HepG2 (cell line): ENCODE results near the gene GCNT3. TPM values are rescaled to one million over a fixed set of nuclear protein-coding genes. Genes with fewer than 3 reads are reported as not detected.

ENCODE experiments used
- ASH2L ChIP-seq: fragments of 300-600, 200-600 bp; sonication (generic); IDR thresholded peaks from 2 replicates; pipeline ENCODE4 v1.7.0; 2017; ENCODE audit warnings: low read depth, mild to moderate bottlenecking, moderate library complexity, mixed read lengths, low read length; ENCODE audit not compliant: insufficient read length
- BCLAF1 ChIP-seq: fragments of 450-650 bp; IDR thresholded peaks from 2 replicates; pipeline ENCODE4 v1.6.1; 2017; ENCODE audit warnings: mild to moderate bottlenecking
- E2F2 ChIP-seq: sonication (generic); formaldehyde crosslinking; IDR thresholded peaks from 2 replicates; pipeline ENCODE4 v1.4.0; 2020; ENCODE audit warnings: missing genetic modification reagents, borderline replicate concordance
- ELF1 ChIP-seq: sonication (generic); formaldehyde crosslinking; IDR thresholded peaks from 2 replicates; pipeline ENCODE4 v1.4.0; 2020; ENCODE audit warnings: missing genetic modification reagents
- EP300 ChIP-seq, 3 experiments: sonication (generic) in 1 of 3; formaldehyde crosslinking in 1 of 3; IDR thresholded peaks; 2 replicates each; pipeline versions ENCODE4 v1.5.1 to v1.6.1; 2011 to 2020; ENCODE audit warnings: low read depth in 2 of 3, low read length in 2 of 3, borderline replicate concordance in 1 of 3, improper control_type of control experiment in 1 of 3, mild to moderate bottlenecking in 1 of 3, missing genetic modification reagents in 1 of 3, moderate library complexity in 1 of 3
- EZH2 ChIP-seq: conservative IDR thresholded peaks from 2 replicates; pipeline ENCODE4 v1.6.1; 2012; ENCODE audit warnings: mild to moderate bottlenecking, low read depth, low read length, moderate library complexity
- FOXP1 ChIP-seq, 2 experiments: fragments of 450-650 bp in 1 of 2; IDR thresholded peaks; 2 replicates each; pipeline ENCODE4 v1.6.1; 2017 to 2018; ENCODE audit warnings: antibody characterized with exemption in 1 of 2
- GFI1 ChIP-seq: sonication (generic); formaldehyde crosslinking; IDR thresholded peaks from 2 replicates; pipeline ENCODE4 v1.5.0; 2020; ENCODE audit warnings: missing genetic modification reagents, mild to moderate bottlenecking, borderline replicate concordance
- MTA3 ChIP-seq: sonication (generic); formaldehyde crosslinking; IDR thresholded peaks from 2 replicates; pipeline ENCODE4 v1.4.0; 2020; ENCODE audit warnings: missing genetic modification reagents
- NPAS2 ChIP-seq: sonication (generic); formaldehyde crosslinking; IDR thresholded peaks from 2 replicates; pipeline ENCODE4 v1.8.0; 2022; ENCODE audit warnings: mild to moderate bottlenecking, missing genetic modification reagents, borderline replicate concordance
- RFX3 ChIP-seq: IDR thresholded peaks from 2 replicates; pipeline ENCODE4 v1.6.1; 2016; ENCODE audit warnings: missing biosample characterization, missing genetic modification reagents
- SIX1 ChIP-seq: sonication (generic); formaldehyde crosslinking; IDR thresholded peaks from 2 replicates; pipeline ENCODE4 v1.4.0; 2020; ENCODE audit warnings: missing genetic modification reagents, borderline replicate concordance
- SOX6 ChIP-seq, 2 experiments: fragments of 450-650 bp in 1 of 2; sonication (generic) in 1 of 2; formaldehyde crosslinking in 1 of 2; IDR thresholded peaks; 2 replicates each; pipeline versions ENCODE4 v1.4.0 to v1.6.1; 2017 to 2020; ENCODE audit warnings: antibody characterized with exemption in 1 of 2, mild to moderate bottlenecking in 1 of 2, missing genetic modification reagents in 1 of 2
- TCF7 ChIP-seq: sonication (generic); IDR thresholded peaks from 2 replicates; pipeline ENCODE4 v1.6.1; 2016; ENCODE audit warnings: antibody characterized with exemption, low read depth
- ZBTB1 ChIP-seq: sonication (generic); formaldehyde crosslinking; IDR thresholded peaks from 2 replicates; pipeline ENCODE4 v1.4.0; 2020; ENCODE audit warnings: missing genetic modification reagents, borderline replicate concordance
- ZFP62 ChIP-seq: sonication (generic); formaldehyde crosslinking; IDR thresholded peaks from 2 replicates; pipeline ENCODE4 v1.4.0; 2020; ENCODE audit warnings: missing genetic modification reagents
- ZNF230 ChIP-seq: sonication (generic); formaldehyde crosslinking; IDR thresholded peaks from 2 replicates; pipeline ENCODE4 v1.4.0; 2020; ENCODE audit warnings: mild to moderate bottlenecking, missing genetic modification reagents
- ZNF280B ChIP-seq: sonication (generic); formaldehyde crosslinking; IDR thresholded peaks from 2 replicates; pipeline ENCODE4 v1.5.0; 2020; ENCODE audit warnings: missing genetic modification reagents, mild to moderate bottlenecking, borderline replicate concordance
- ZNF441 ChIP-seq: sonication (generic); formaldehyde crosslinking; IDR thresholded peaks from 2 replicates; pipeline ENCODE4 v1.7.0; 2021; ENCODE audit warnings: missing genetic modification reagents, borderline replicate concordance
- ZNF567 ChIP-seq: sonication (generic); formaldehyde crosslinking; IDR thresholded peaks from 2 replicates; pipeline ENCODE4 v1.8.1; 2023; ENCODE audit warnings: mild to moderate bottlenecking, missing genetic modification reagents, borderline replicate concordance
- ZNF784 ChIP-seq: sonication (generic); formaldehyde crosslinking; IDR thresholded peaks from 2 replicates; pipeline ENCODE4 v1.5.1; 2020; ENCODE audit warnings: missing genetic modification reagents, mild to moderate bottlenecking, borderline replicate concordance
- ZSCAN25 ChIP-seq: sonication (generic); formaldehyde crosslinking; IDR thresholded peaks from 2 replicates; pipeline ENCODE4 v1.8.0; 2022; ENCODE audit warnings: mild to moderate bottlenecking, missing genetic modification reagents
- ZSCAN9 ChIP-seq: IDR thresholded peaks from 2 replicates; pipeline ENCODE4 v1.6.1; 2016; ENCODE audit warnings: borderline replicate concordance
- polyA plus RNA-seq, 8 experiments: library from polyadenylated mRNA; depleted of rRNA in 3 of 8; stranded (reverse) in 7 of 8; unstranded in 1 of 8; fragments of >200 nt; fragmentation: Illumina TruSeq in 4 of 8; extraction: Trizol in 4 of 8; gene quantifications; 2 replicates each; pipeline versions ENCODE4 v1.2.1 to v1.2.3, GENCODE V29; 2011 to 2016; ENCODE audit warnings: low read depth in 4 of 8, missing spikeins in 1 of 8, mixed read lengths in 1 of 8; ENCODE audit not compliant: insufficient read depth in 1 of 8
- total RNA-seq, 5 experiments: library from RNA; depleted of rRNA; stranded (reverse); fragments of >200 nt; fragmentation: Illumina TruSeq; extraction: Trizol; gene quantifications; 2 replicates each; pipeline ENCODE4 v1.2.3, GENCODE V29; 2016; ENCODE audit warnings: low read depth in 1 of 5

The GCNT3 gene
- total and polyA plus RNA-seq, 2 of the 13 experiments (the other 11 are each of a cell fraction or from before 2014, with no cell fraction given), result 6.8 to 9.8 TPM

- no peak for TF ChIP-seq FOXP1 (IDR thresholded peaks at IDR 0.05)
- no peak for TF ChIP-seq FOXP1 (CRISPR knock-in tag; IDR thresholded peaks at IDR 0.05)
- no peak for TF ChIP-seq BCLAF1
- no peak for TF ChIP-seq SIX1 (CRISPR knock-in tag)
- TF ChIP-seq ZSCAN25 (CRISPR knock-in tag), result no peak
- no peak for TF ChIP-seq RFX3 (CRISPR knock-in tag)
- TF ChIP-seq MTA3 (CRISPR knock-in tag), result 0 out of 2 replicates have a peak, but pooled peaks have one; percentile 12
- TF ChIP-seq NPAS2 (CRISPR knock-in tag), result no peak
- no peak for TF ChIP-seq E2F2 (CRISPR knock-in tag)
- no peak for TF ChIP-seq TCF7
- TF ChIP-seq GFI1 (CRISPR knock-in tag), result no peak
- peak; percentile 68; the same call in 1 of the 2 replicates for TF ChIP-seq ZNF441 (CRISPR knock-in tag)
- peak; percentile 88 for TF ChIP-seq ZNF280B (CRISPR knock-in tag)
- no peak for TF ChIP-seq ZSCAN9 (CRISPR knock-in tag)
- no peak for TF ChIP-seq EZH2
- peak; percentile 81; the same call in 1 of the 2 replicates for TF ChIP-seq ZNF230 (CRISPR knock-in tag)
- TF ChIP-seq EP300 (IDR thresholded peaks at IDR 0.05; ENCODE audit: low read depth in 2 of 2, low read length in 2 of 2), result no peak
- TF ChIP-seq EP300 (CRISPR knock-in tag; IDR thresholded peaks at IDR 0.05; ENCODE audit: borderline replicate concordance), result 0 out of 2 replicates have a peak, but pooled peaks have one; percentile 26
- no peak for TF ChIP-seq ZNF567 (CRISPR knock-in tag)
- peak; percentile 96 for TF ChIP-seq ELF1 (CRISPR knock-in tag)
- no peak for TF ChIP-seq SOX6 (IDR thresholded peaks at IDR 0.05)
- peak; percentile 54; the same call in 1 of the 2 replicates for TF ChIP-seq SOX6 (CRISPR knock-in tag; IDR thresholded peaks at IDR 0.05)
- TF ChIP-seq ASH2L, result peak; percentile 98
- TF ChIP-seq ZFP62, result no peak
- 0 out of 2 replicates have a peak, but pooled peaks have one; percentile 65 for TF ChIP-seq ZBTB1 (CRISPR knock-in tag)
- no peak for TF ChIP-seq ZNF784 (CRISPR knock-in tag)
Observed at GRCh38 chr15:59656897-59657634, 45.5 kb downstream of the GCNT3 start, which contains the start of gene GTF2A2 (continued).
